Muscle of leg (tissue), 11 donors: ENCODE measurements around the gene MAN2B2. TPM values are rescaled to one million over a fixed set of nuclear protein-coding genes. Genes with fewer than 3 reads are reported as not detected.

Source experiments
- DNase-seq: peaks from one replicate; pipeline ENCODE4 v3.0.0; 2013
- H3K27ac ChIP-seq: one replicate; pipeline ENCODE4 v1.5.1; 2013; ENCODE audit warnings: mild to moderate bottlenecking, low read length, control low read depth
- H3K27me3 ChIP-seq: one replicate; pipeline ENCODE4 v1.6.1; 2013; ENCODE audit warnings: low read length; ENCODE audit not compliant: control insufficient read depth, insufficient read depth
- H3K36me3 ChIP-seq: one replicate; pipeline ENCODE4 v1.6.1; 2013; ENCODE audit warnings: low read length; ENCODE audit not compliant: control insufficient read depth, insufficient read depth
- H3K4me1 ChIP-seq: one replicate; pipeline ENCODE4 v1.6.1; 2013; ENCODE audit warnings: low read length; ENCODE audit not compliant: control insufficient read depth, insufficient read depth
- H3K4me3 ChIP-seq: one replicate; pipeline ENCODE4 v1.5.1; 2013; ENCODE audit warnings: low read length, control low read depth
- H3K9me3 ChIP-seq: replicated peaks from 2 replicates; pipeline ENCODE4 v1.6.1; 2013; ENCODE audit warnings: low read depth, low read length; ENCODE audit not compliant: control insufficient read depth
- WGBS: methylation state at CpG from one replicate; pipeline ENCODE4 v1.1.5; 2013; ENCODE audit warnings: missing lambda C conversion rate; ENCODE audit not compliant: insufficient coverage; 5-methylcytosine and 5-hydroxymethylcytosine counted together
- polyA plus RNA-seq, 8 donors: library from polyadenylated mRNA; unstranded; fragments of 120-200 nt; gene quantifications; one replicate each; pipeline versions ENCODE4 v1.2.1 to v1.2.3, GENCODE V29; 2013; ENCODE audit warnings: inconsistent platforms in 1 of 8, low replicate concordance in 1 of 8; ENCODE audit not compliant: insufficient read length in 8 of 8, insufficient read depth in 1 of 8
- total RNA-seq: library from RNA; stranded (reverse); fragments of 120-200 nt; gene quantifications from one replicate; pipeline ENCODE4 v1.2.4, GENCODE V29; 2013

MAN2B2 gene
- total and polyA plus RNA-seq, 9 donors: 4.9 to 12.1 (median 8.7) TPM

GRCh38 chr4:6639137-6639680, 64.2 kb downstream of the MAN2B2 start:
- H3K27ac ChIP-seq: no peak overlapping the region
- DNase-seq: no peak
- H3K27me3 ChIP-seq: no peaks in the 10 kb centered on the region
- 97% methylated on average over 6 of the region's 14 CpGs for WGBS
- H3K36me3 ChIP-seq: peaks cover 18% of the 10 kb centered on the region
- H3K4me3 ChIP-seq: no peak overlapping the region
- H3K4me1 ChIP-seq: peaks cover 18% of the 10 kb centered on the region
- H3K9me3 ChIP-seq: no peaks in the 10 kb centered on the region

GRCh38 chr4:6640292-6641163, 65.5 kb downstream of the MAN2B2 start, which contains the start of gene MRFAP1:
MRFAP1 (plus strand) TSS chr4:6640685; CDS start chr4:6640863, 178 bp downstream.
- H3K4me3 ChIP-seq: peak within 1 kb of the TSS; percentile 92
- DNase-seq: peak; percentile 98
- H3K9me3 ChIP-seq: no peaks in the 10 kb centered on the region
- peaks cover 18% of the 10 kb centered on the region for H3K4me1 ChIP-seq
- WGBS: under 1% methylated on average over 77 of the region's 90 CpGs
- H3K27ac ChIP-seq: peak within 1 kb of the TSS; percentile 100
- H3K36me3 ChIP-seq: peaks cover 18% of the 10 kb centered on the region
- H3K27me3 ChIP-seq: no peaks in the 10 kb centered on the region

GRCh38 chr4:6641164-6641970, 66.4 kb downstream of the MAN2B2 start:
- peak; percentile 72 for DNase-seq
- no peaks in the 10 kb centered on the region for H3K27me3 ChIP-seq

GRCh38 chr4:6641971-6642320, 67.0 kb downstream of the MAN2B2 start:
- Histone ChIP-seq H3K4me1 (peaks cover 18% of the 10 kb centered on the region), H3K4me3 (peak overlapping the region; percentile 92), H3K27me3 (no peaks in the 10 kb centered on the region), H3K27ac (peak overlapping the region; percentile 100), H3K36me3 (peaks cover 18% of the 10 kb centered on the region), H3K9me3 (no peaks in the 10 kb centered on the region)
- WGBS: 61% methylated on average over 4 of the region's 5 CpGs
- DNase-seq: no peak

More at GRCh38 chr4:6641164-6641970, 66.4 kb downstream of the MAN2B2 start:
- H3K4me3 ChIP-seq: peak overlapping the region; percentile 92
- under 1% methylated on average over 46 of the region's 50 CpGs for WGBS
- peak overlapping the region; percentile 100 for H3K27ac ChIP-seq
- peaks cover 18% of the 10 kb centered on the region for H3K36me3 ChIP-seq
- no peaks in the 10 kb centered on the region for H3K9me3 ChIP-seq
- H3K4me1 ChIP-seq: peaks cover 18% of the 10 kb centered on the region

- H3K4me1 ChIP-seq: peaks cover 18% of the 10 kb centered on the region
- H3K27me3 ChIP-seq: no peaks in the 10 kb centered on the region
- no peak overlapping the region for H3K27ac ChIP-seq
- WGBS: 73% methylated on average over 4 of the region's 8 CpGs
- H3K9me3 ChIP-seq: no peaks in the 10 kb centered on the region
- peaks cover 18% of the 10 kb centered on the region for H3K36me3 ChIP-seq
- DNase-seq: no peak
- no peak overlapping the region for H3K4me3 ChIP-seq
Measured at GRCh38 chr4:6643141-6643847, 68.3 kb downstream of the MAN2B2 start.

GRCh38 chr4:6644792-6645530, 70.0 kb downstream of the MAN2B2 start:
- Histone ChIP-seq H3K27ac (no peak overlapping the region), H3K4me3 (no peak overlapping the region), H3K9me3 (no peaks in the 10 kb centered on the region), H3K27me3 (no peaks in the 10 kb centered on the region), H3K4me1 (peaks cover 18% of the 10 kb centered on the region), H3K36me3 (peaks cover 18% of the 10 kb centered on the region)
- WGBS: 100% methylated on average over 2 of the region's 5 CpGs
- DNase-seq: no peak

- Histone ChIP-seq H3K36me3 (peaks cover 13% of the 10 kb centered on the region), H3K4me1 (peaks cover 10% of the 10 kb centered on the region), H3K9me3 (no peaks in the 10 kb centered on the region), H3K27me3 (no peaks in the 10 kb centered on the region), H3K27ac (no peak overlapping the region), H3K4me3 (no peak overlapping the region)
- WGBS: 77% methylated on average over 5 of the region's 5 CpGs
- no peak for DNase-seq
Measured at GRCh38 chr4:6647169-6647568, 72.2 kb downstream of the MAN2B2 start.

- H3K36me3 ChIP-seq: peaks cover 8% of the 10 kb centered on the region
- H3K27ac ChIP-seq: no peak overlapping the region
- H3K27me3 ChIP-seq: no peaks in the 10 kb centered on the region
- DNase-seq: no peak
- H3K9me3 ChIP-seq: no peaks in the 10 kb centered on the region
- no peak overlapping the region for H3K4me3 ChIP-seq
- 58% methylated on average over 6 of the region's 6 CpGs for WGBS
- H3K4me1 ChIP-seq: peaks cover 6% of the 10 kb centered on the region
Measured at GRCh38 chr4:6647582-6648230, 72.7 kb downstream of the MAN2B2 start.

GRCh38 chr4:6649216-6649615, 74.2 kb downstream of the MAN2B2 start:
- whole genome bisulfite sequencing: no CpG with 5 or more reads among the region's 8 CpGs
- H3K4me1 ChIP-seq: no peaks in the 10 kb centered on the region

More at GRCh38 chr4:6649216-6649615, 74.2 kb downstream of the MAN2B2 start:
- Histone ChIP-seq H3K9me3 (no peaks in the 10 kb centered on the region), H3K27ac (no peak overlapping the region), H3K4me3 (no peak overlapping the region), H3K36me3 (no peaks in the 10 kb centered on the region), H3K27me3 (no peaks in the 10 kb centered on the region)
- no peak for DNase-seq
